Nephron (organoid): ENCODE measurements around the gene SSTR1.

ENCODE experiments used
- H3K27ac Mint-ChIP-seq, 3 experiments: 2 replicates each; pipeline ENCODE4 v1.8.0; 2020; ENCODE audit warnings: mixed read lengths in 3 of 3, mild to moderate bottlenecking in 2 of 3, moderate library complexity in 1 of 3
- H3K27me3 Mint-ChIP-seq: 2 replicates; pipeline ENCODE4 v1.8.0; 2021; ENCODE audit warnings: low read depth, mild to moderate bottlenecking, moderate library complexity, mixed read lengths
- H3K36me3 Mint-ChIP-seq: 2 replicates; pipeline ENCODE4 v1.8.0; 2020; ENCODE audit warnings: low read depth, mixed read lengths
- H3K4me1 Mint-ChIP-seq: 2 replicates; pipeline ENCODE4 v1.8.0; 2020; ENCODE audit warnings: mixed read lengths
- H3K4me3 Mint-ChIP-seq, 3 experiments: 2 replicates each; pipeline ENCODE4 v1.8.0; 2020; ENCODE audit warnings: mild to moderate bottlenecking in 3 of 3, mixed read lengths in 3 of 3, moderate library complexity in 2 of 3
- H3K9me3 Mint-ChIP-seq: 2 replicates; pipeline ENCODE4 v1.8.0; 2020; ENCODE audit warnings: mixed read lengths
- TF ChIP-seq, protein P1 (sequence below), 3 experiments: fragments of 200-600 bp; sonication (generic); IDR thresholded peaks; one replicate each; pipeline ENCODE4 v1.5.0; 2021; ENCODE audit warnings: antibody characterized with exemption in 3 of 3; ENCODE audit not compliant: unreplicated experiment in 3 of 3

Gene SSTR1

DNA sequence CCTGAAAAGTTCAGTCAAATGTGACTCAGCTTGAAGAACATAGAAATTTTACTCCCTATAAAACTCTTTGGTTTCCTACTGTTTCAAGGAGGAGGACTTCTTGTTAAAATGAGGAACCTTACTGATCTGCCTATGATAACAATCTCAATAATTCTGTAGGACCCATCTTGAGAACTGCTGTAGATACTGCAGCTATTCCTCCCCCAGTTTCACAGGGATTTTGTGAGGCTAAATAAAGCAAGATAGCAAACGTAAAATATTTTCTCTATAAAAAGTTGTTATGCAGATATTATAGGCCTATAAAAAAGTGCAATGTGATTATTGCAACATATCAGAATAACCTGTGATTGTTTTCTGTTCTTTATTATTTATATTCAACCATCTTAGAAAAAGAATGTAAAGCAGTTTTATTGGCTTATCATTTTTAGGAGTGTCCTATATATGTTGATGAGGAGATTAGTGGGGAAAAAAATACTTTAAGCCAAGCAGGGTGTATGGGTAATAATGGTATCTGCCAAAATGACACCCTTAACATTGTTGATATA is 36.1 kb downstream of the SSTR1 start:
- Mint-ChIP-seq H3K36me3 (no peaks in the 10 kb centered on the region), H3K4me1 (no peaks in the 10 kb centered on the region), H3K27ac (no peak overlapping the region), H3K4me3 (no peak overlapping the region), H3K9me3 (no peaks in the 10 kb centered on the region), H3K27me3 (peaks cover 9% of the 10 kb centered on the region)
- TF ChIP-seq, protein P1, sequence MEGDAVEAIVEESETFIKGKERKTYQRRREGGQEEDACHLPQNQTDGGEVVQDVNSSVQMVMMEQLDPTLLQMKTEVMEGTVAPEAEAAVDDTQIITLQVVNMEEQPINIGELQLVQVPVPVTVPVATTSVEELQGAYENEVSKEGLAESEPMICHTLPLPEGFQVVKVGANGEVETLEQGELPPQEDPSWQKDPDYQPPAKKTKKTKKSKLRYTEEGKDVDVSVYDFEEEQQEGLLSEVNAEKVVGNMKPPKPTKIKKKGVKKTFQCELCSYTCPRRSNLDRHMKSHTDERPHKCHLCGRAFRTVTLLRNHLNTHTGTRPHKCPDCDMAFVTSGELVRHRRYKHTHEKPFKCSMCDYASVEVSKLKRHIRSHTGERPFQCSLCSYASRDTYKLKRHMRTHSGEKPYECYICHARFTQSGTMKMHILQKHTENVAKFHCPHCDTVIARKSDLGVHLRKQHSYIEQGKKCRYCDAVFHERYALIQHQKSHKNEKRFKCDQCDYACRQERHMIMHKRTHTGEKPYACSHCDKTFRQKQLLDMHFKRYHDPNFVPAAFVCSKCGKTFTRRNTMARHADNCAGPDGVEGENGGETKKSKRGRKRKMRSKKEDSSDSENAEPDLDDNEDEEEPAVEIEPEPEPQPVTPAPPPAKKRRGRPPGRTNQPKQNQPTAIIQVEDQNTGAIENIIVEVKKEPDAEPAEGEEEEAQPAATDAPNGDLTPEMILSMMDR (IDR thresholded peaks at IDR 0.05; ENCODE audit: unreplicated experiment in 3 of 3) = no peak

DNA sequence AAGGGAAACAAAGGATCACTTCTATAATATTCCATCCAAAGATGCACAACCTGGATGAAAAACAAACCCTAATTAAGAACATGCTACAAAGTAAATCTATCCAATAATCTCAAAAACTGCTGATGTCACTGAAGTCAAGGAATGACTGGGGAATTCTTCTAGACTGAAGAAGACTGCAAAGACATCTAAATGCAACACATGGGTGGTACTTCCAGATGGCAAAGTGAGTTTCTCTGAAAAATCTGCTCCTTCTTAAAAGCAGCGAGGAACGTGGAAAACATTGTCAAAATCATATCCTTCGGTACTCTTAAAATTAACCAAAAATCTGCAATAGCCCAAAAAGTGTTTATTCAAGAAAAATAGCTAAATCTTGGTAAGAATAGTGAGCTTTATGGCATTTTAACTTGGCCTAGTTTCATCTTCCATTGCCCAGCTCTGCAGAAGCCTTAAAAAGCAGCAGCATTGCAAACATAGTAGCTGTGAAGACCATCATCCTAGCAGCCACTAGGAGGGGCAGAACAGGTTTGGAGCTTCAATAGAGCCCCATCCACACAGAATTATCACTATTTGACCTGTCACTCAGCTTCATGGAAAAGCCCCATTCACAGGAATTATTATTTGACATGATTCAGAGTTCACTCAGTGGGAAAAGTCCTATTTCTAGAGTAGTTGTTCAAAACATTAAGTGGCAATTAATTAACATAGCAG is 40.8 kb downstream of the SSTR1 start:
- TF ChIP-seq, protein P1 (IDR thresholded peaks at IDR 0.05; ENCODE audit: unreplicated experiment in 3 of 3) = no peak
- H3K9me3 Mint-ChIP-seq = no peaks in the 10 kb centered on the region
- peaks cover 24% of the 10 kb centered on the region for H3K27me3 Mint-ChIP-seq
- H3K4me1 Mint-ChIP-seq = no peaks in the 10 kb centered on the region
- no peak overlapping the region for H3K4me3 Mint-ChIP-seq
- H3K27ac Mint-ChIP-seq = no peak overlapping the region
- no peaks in the 10 kb centered on the region for H3K36me3 Mint-ChIP-seq

DNA sequence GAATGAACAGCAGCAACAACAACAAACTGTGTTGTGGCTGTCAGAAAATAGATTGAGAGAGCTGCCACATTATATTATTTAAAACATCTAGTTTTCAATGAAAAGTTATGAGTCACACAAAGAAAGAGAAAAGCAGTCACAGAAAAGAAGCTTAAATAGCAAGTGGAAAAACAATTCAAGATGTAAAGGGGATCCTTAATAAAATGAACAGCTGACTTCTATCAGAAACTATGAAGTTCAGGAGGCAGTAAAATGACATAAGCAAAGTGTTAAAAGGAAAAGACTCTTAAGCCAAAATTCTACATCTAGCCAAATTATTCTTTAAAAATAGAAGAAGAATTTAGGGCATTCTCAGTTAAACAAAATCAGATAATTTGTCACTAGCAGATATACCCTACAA is 42.6 kb downstream of the SSTR1 start:
- H3K4me3 Mint-ChIP-seq = no peak overlapping the region
- H3K4me1 Mint-ChIP-seq = no peaks in the 10 kb centered on the region
- peaks cover 43% of the 10 kb centered on the region for H3K27me3 Mint-ChIP-seq
- no peaks in the 10 kb centered on the region for H3K36me3 Mint-ChIP-seq
- no peaks in the 10 kb centered on the region for H3K9me3 Mint-ChIP-seq
- TF ChIP-seq, protein P1 (IDR thresholded peaks at IDR 0.05; ENCODE audit: unreplicated experiment in 3 of 3) = no peak
- no peak overlapping the region for H3K27ac Mint-ChIP-seq

DNA sequence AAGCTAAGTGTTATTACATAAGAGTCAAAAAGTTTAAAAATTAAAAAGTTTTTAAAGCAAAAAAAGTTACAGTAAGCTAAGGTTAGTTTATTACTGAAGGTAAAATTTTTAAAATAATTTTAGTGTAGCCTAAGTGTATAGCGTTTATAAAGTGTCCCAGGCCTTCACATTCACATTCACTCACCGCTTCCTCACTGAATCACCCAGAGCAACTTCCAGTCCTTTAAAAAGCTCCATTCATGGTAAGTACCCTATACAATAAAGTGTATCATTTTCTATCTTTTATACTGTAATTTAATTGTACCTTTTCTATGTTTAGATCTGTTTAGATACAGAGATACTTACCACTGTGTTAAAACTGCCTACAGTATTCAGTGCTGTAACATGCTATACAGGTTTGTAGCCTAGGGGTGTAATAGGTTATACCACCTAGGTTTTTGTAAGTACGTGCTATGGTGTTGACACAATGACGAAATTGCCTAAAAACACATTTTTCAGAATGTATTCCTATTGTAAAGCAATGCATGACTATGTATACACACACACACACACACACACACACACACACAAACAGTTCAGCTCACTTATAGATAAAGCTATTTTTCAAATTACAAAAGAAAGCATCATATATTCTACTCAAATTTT is 44.5 kb downstream of the SSTR1 start:
- H3K4me3 Mint-ChIP-seq = no peak overlapping the region
- H3K27me3 Mint-ChIP-seq = peaks cover 59% of the 10 kb centered on the region
- H3K9me3 Mint-ChIP-seq = no peaks in the 10 kb centered on the region
- no peak overlapping the region for H3K27ac Mint-ChIP-seq
- no peaks in the 10 kb centered on the region for H3K4me1 Mint-ChIP-seq
- no peaks in the 10 kb centered on the region for H3K36me3 Mint-ChIP-seq
- TF ChIP-seq, protein P1 (IDR thresholded peaks at IDR 0.05; ENCODE audit: unreplicated experiment in 3 of 3) = no peak

DNA sequence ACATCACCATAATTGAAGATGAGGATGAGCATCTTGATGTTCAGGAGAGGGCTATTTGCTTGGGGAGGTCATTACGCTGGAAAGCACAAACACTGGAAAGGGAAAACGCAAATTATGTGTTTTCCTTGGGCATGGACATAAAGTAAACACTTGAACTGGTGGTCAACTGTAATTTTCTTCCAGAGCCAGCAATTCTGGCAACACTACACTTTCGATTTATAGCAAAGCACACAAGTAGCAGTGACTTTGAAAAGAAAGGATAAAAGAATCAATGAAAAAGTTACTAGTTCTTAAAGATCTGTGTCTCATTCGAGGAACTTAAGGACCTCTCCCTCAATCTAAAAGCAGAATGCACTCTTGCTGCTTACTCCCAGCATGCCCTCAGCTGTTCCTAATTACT is 46.0 kb downstream of the SSTR1 start:
- Mint-ChIP-seq H3K36me3 (no peaks in the 10 kb centered on the region), H3K27me3 (peaks cover 65% of the 10 kb centered on the region), H3K4me1 (no peaks in the 10 kb centered on the region), H3K27ac (no peak overlapping the region), H3K9me3 (no peaks in the 10 kb centered on the region), H3K4me3 (peak overlapping the region in 1 of 3 experiments; percentile 22)
- TF ChIP-seq, protein P1 (IDR thresholded peaks at IDR 0.05; ENCODE audit: unreplicated experiment in 3 of 3) = no peak
